Muscle layer of duodenum (tissue), 2 donors: Measurements from ENCODE around the gene MLLT10.

ENCODE experiments used
- H3K27ac ChIP-seq: one replicate; pipeline ENCODE4 v1.7.0; 2013; ENCODE audit warnings: mild to moderate bottlenecking, low read length
- H3K27me3 ChIP-seq: one replicate; pipeline ENCODE4 v1.7.0; 2013; ENCODE audit warnings: low read depth, mild to moderate bottlenecking, control low read depth, low read length
- H3K36me3 ChIP-seq, 2 donors: one replicate each; pipeline ENCODE4 v1.7.0; 2013; ENCODE audit warnings: low read length in 2 of 2, control low read depth in 1 of 2, mild to moderate bottlenecking in 1 of 2; ENCODE audit not compliant: insufficient read depth in 2 of 2, control insufficient read depth in 1 of 2
- H3K4me1 ChIP-seq, 2 donors: one replicate each; pipeline ENCODE4 v1.7.0; 2013; ENCODE audit warnings: low read length in 2 of 2, mild to moderate bottlenecking in 2 of 2, control low read depth in 1 of 2, moderate library complexity in 1 of 2; ENCODE audit not compliant: insufficient read depth in 2 of 2, control insufficient read depth in 1 of 2
- H3K4me3 ChIP-seq, 2 donors: one replicate each; pipeline ENCODE4 v1.7.0; 2013; ENCODE audit warnings: low read length in 2 of 2, low read depth in 1 of 2, mild to moderate bottlenecking in 1 of 2
- H3K9me3 ChIP-seq, 2 donors: one replicate each; pipeline ENCODE4 v1.7.0; 2013; ENCODE audit warnings: low read length in 2 of 2, control low read depth in 1 of 2, mild to moderate bottlenecking in 1 of 2; ENCODE audit not compliant: control insufficient read depth in 1 of 2
- donor health status: healthy.

Gene MLLT10

GRCh38 chr10:21754410-21755011 is 220.5 kb downstream of the MLLT10 start:
- no peaks in the 10 kb centered on the region for H3K4me1 ChIP-seq
- H3K27ac ChIP-seq, result no peak overlapping the region
- H3K36me3 ChIP-seq, result peaks cover 0 to 26% of the 10 kb centered on the region in 2 donors
- H3K4me3 ChIP-seq, result no peak overlapping the region
- H3K27me3 ChIP-seq, result no peaks in the 10 kb centered on the region
- H3K9me3 ChIP-seq, result no peaks in the 10 kb centered on the region

GRCh38 chr10:21756707-21757106 is 222.7 kb downstream of the MLLT10 start:
- no peaks in the 10 kb centered on the region for H3K27me3 ChIP-seq
- peaks cover 0 to 28% of the 10 kb centered on the region in 2 donors for H3K36me3 ChIP-seq
- H3K4me1 ChIP-seq, result no peaks in the 10 kb centered on the region
- no peak overlapping the region for H3K4me3 ChIP-seq
- no peaks in the 10 kb centered on the region for H3K9me3 ChIP-seq
- H3K27ac ChIP-seq, result no peak overlapping the region

GRCh38 chr10:21757185-21757901 is 223.3 kb downstream of the MLLT10 start:
- Histone ChIP-seq H3K9me3 (no peaks in the 10 kb centered on the region), H3K27me3 (no peaks in the 10 kb centered on the region), H3K4me3 (no peak overlapping the region), H3K4me1 (no peaks in the 10 kb centered on the region), H3K27ac (no peak overlapping the region), H3K36me3 (peaks cover 0 to 28% of the 10 kb centered on the region in 2 donors)

- Histone ChIP-seq H3K9me3 (no peaks in the 10 kb centered on the region), H3K27ac (no peak overlapping the region), H3K27me3 (no peaks in the 10 kb centered on the region), H3K4me3 (no peak overlapping the region), H3K4me1 (no peaks in the 10 kb centered on the region), H3K36me3 (peaks cover 0 to 28% of the 10 kb centered on the region in 2 donors)
Observed at GRCh38 chr10:21758239-21758638, 224.2 kb downstream of the MLLT10 start.

- no peaks in the 10 kb centered on the region for H3K9me3 ChIP-seq
- H3K4me3 ChIP-seq, result no peak overlapping the region
- no peak overlapping the region for H3K27ac ChIP-seq
- H3K4me1 ChIP-seq, result no peaks in the 10 kb centered on the region
- H3K27me3 ChIP-seq, result no peaks in the 10 kb centered on the region
- peaks cover 0 to 26% of the 10 kb centered on the region in 2 donors for H3K36me3 ChIP-seq
Observed at GRCh38 chr10:21758696-21759095, 224.7 kb downstream of the MLLT10 start.

GRCh38 chr10:21759232-21759631 is 225.2 kb downstream of the MLLT10 start:
- H3K36me3 ChIP-seq, result peaks cover 0 to 23% of the 10 kb centered on the region in 2 donors
- no peaks in the 10 kb centered on the region for H3K27me3 ChIP-seq
- H3K4me3 ChIP-seq, result no peak overlapping the region
- H3K9me3 ChIP-seq, result no peaks in the 10 kb centered on the region
- no peak overlapping the region for H3K27ac ChIP-seq
- no peaks in the 10 kb centered on the region for H3K4me1 ChIP-seq

GRCh38 chr10:21760332-21760731 is 226.3 kb downstream of the MLLT10 start:
- peaks cover 0 to 23% of the 10 kb centered on the region in 2 donors for H3K36me3 ChIP-seq
- H3K27me3 ChIP-seq, result no peaks in the 10 kb centered on the region
- H3K9me3 ChIP-seq, result no peaks in the 10 kb centered on the region
- no peak overlapping the region for H3K4me3 ChIP-seq
- no peak overlapping the region for H3K27ac ChIP-seq
- H3K4me1 ChIP-seq, result no peaks in the 10 kb centered on the region

- Histone ChIP-seq H3K9me3 (no peaks in the 10 kb centered on the region), H3K27ac (no peak overlapping the region), H3K4me1 (no peaks in the 10 kb centered on the region), H3K36me3 (peaks cover 0 to under 1% of the 10 kb centered on the region in 2 donors), H3K27me3 (no peaks in the 10 kb centered on the region), H3K4me3 (no peak overlapping the region)
Observed at GRCh38 chr10:21764466-21765189, 230.6 kb downstream of the MLLT10 start.

GRCh38 chr10:21769041-21769440 is 235.0 kb downstream of the MLLT10 start:
- H3K9me3 ChIP-seq, result no peaks in the 10 kb centered on the region
- no peaks in the 10 kb centered on the region for H3K4me1 ChIP-seq
- no peak overlapping the region for H3K27ac ChIP-seq
- no peaks in the 10 kb centered on the region for H3K36me3 ChIP-seq
- no peaks in the 10 kb centered on the region for H3K27me3 ChIP-seq
- H3K4me3 ChIP-seq, result no peak overlapping the region

GRCh38 chr10:21771219-21771618 is 237.2 kb downstream of the MLLT10 start:
- H3K4me3 ChIP-seq, result no peak overlapping the region
- no peaks in the 10 kb centered on the region for H3K9me3 ChIP-seq
- no peak overlapping the region for H3K27ac ChIP-seq
- no peaks in the 10 kb centered on the region for H3K27me3 ChIP-seq
- no peaks in the 10 kb centered on the region for H3K36me3 ChIP-seq
- no peaks in the 10 kb centered on the region for H3K4me1 ChIP-seq

- Histone ChIP-seq H3K27ac (no peak overlapping the region), H3K27me3 (no peaks in the 10 kb centered on the region), H3K36me3 (no peaks in the 10 kb centered on the region)
Observed at GRCh38 chr10:21776883-21777282, 242.9 kb downstream of the MLLT10 start.

More at GRCh38 chr10:21776883-21777282, 242.9 kb downstream of the MLLT10 start:
- H3K4me1 ChIP-seq, result no peaks in the 10 kb centered on the region
- H3K9me3 ChIP-seq, result no peaks in the 10 kb centered on the region
- H3K4me3 ChIP-seq, result no peak overlapping the region
